ENCODE data around the gene MIR17HG.
"Not testable (repeated sequence)": the region's sequence is repeated elsewhere in the genome, so short reads cannot be mapped to it uniquely, and the experiment has no call there.

MIR17HG gene

DNA sequence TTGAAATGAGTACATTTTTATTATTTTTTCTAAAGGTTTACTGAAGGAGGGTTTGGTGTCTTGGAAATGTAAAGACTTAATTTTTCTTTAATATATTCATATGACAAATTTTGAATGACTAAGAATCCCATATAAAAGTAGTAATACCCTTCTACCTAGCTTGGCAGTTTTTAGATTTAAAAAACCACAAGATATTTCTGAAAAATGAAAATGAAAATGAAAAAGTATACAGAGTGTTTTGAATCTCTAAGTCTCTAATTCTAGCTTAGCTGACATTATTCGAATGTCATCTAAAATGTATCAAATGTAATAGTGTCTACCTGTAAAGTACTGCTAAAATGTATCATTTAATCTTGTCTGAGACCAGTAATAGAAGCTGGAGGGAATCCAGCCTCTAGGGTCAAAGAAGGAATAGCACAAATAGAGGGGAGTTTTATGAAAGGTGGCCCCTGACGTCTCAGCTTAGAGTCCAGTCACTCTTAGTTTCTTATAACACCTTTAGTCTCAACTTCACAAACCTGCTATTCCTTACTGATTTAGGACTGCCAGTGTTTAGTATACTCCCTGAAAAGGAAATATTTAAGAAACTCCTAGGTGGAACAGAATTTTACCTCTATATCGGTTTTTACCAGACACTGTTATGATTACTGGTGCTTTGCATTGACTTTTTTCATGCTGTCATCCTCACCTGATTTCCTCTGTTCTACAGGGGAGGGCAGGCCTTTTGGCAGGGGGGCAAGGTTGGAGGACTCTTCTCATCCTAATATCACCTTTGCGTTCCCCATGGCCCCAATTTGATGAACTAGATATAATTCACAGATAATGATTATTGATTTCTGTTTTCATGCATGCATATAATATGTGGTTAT is 16.2 kb upstream of the MIR17HG start:
- intact Hi-C loops (cut with DNase I) = no loop called here
- DNase-seq = no peak

- DNase-seq = no peak
- intact Hi-C loops (cut with DNase I) = no loop called here
Observed at GRCh38 chr13:91346062-91346461, 1.4 kb upstream of the MIR17HG start.

DNA sequence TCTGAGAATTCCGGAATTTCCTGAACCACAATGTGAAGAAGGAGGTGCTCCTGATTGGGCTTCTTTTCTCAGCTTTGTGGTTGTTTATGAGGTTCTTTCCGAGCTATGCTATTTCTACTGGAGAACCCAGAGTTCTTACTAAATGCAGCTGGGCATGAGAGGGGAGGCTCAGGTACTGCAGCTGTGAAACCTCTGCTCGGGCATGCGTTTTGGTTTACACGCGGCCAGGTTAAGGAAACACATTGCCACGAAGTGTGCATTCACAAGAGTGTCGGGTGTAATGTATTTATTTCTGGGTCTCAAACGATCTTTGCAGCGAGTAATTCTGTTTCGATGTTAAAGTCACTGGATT is 661 bp upstream of the MIR17HG start:
- peak in 24 of 42 donors; percentile 4 to 53 (median 18) for DNase-seq
- intact Hi-C loops (cut with DNase I) = no loop called here

DNA sequence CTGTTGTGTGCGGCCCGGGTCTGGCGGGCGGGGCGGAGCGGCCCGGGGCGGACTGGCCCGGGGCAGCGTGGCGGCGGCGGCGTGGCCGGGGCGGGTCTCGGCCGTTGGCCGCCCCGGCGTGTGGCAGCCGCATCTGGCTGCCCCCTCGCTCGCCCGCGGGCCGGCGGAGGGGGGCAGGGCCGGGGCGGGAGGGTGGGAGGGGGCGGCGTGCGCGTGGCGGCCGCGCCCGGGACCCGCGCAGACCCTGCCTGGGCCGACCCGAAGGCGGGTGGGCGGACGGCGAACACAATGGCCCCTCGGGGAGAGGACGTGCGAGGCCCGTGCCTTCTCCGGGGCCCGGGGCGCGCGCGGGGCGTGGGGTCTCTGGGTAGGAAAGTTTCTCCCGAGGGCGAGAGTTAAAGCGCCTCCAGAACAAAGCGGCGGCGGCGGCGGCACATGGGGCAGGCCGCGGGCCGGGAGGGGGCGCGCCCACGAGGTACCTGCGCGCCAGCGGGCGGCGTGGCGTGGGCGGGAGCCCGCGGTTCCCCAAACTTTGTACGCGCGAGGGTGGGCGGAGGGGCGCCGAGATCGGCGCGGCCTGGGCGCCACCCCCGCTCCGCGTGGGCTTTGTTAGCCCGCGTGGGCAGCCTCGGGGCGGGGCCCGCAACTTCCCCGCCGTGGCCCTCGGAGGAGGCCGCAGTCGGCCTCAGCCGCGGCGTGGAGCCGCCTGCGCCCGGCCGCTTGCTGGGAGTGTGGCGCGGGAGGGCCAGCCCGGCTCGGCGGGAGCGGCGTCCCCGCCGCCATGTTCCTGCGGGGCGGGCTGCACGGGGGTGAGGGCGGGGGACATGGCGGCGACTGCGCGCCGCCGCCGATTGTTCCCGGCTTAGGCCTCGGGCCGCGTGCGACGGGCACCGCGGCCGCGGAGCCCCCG is 764 bp downstream of the MIR17HG start:
- intact Hi-C loops (cut with DNase I) = no loop called here
- DNase-seq = peak in 40 of 42 donors; percentile 18 to 76 (median 47)

- peak; percentile 83 to 98 (median 94) for DNase-seq
- intact Hi-C loops (cut with DNase I) = no loop called here
Observed at GRCh38 chr13:91348906-91349435, 1.5 kb downstream of the MIR17HG start.

- intact Hi-C loops (cut with DNase I) = no loop called here
- no peak for DNase-seq
Observed at GRCh38 chr13:91349992-91350911, 2.8 kb downstream of the MIR17HG start.

GRCh38 chr13:91351123-91351522 is 3.6 kb downstream of the MIR17HG start:
- intact Hi-C loops (cut with DNase I) = no loop called here
- DNase-seq = no peak

- no peak for DNase-seq
- intact Hi-C loops (cut with DNase I) = no loop called here
Observed at GRCh38 chr13:91351980-91352379, 4.5 kb downstream of the MIR17HG start.

GRCh38 chr13:91352891-91353290 is 5.4 kb downstream of the MIR17HG start:
- intact Hi-C loops (cut with DNase I) = not testable (repeated sequence)

DNA sequence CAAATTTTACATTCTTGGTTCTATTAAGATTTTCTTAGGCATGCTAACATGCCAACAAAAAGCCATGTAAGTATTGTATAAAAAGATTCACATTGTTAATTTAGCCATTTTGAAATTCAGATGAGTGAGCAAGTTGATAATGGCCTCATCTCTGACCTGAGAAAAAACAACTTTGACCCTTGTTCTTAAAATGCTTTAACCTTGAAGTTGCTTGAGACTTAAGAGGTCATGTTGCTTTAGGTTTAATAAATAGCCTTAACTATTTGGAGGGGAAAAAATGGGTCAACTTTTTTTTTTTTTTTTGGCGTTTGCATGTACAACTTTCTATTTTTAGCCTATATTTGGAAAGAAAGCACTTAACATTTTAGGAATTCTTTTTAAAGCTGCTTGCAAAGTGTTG is 6.0 kb downstream of the MIR17HG start:
- intact Hi-C loops (cut with DNase I) = no loop called here
- DNase-seq = no peak

More at GRCh38 chr13:91352891-91353290, 5.4 kb downstream of the MIR17HG start:
- not testable (repeated sequence) for DNase-seq

GRCh38 chr13:91355099-91355825 is 7.8 kb downstream of the MIR17HG start:
- intact Hi-C loops (cut with DNase I) = no loop called here
- no peak for DNase-seq

- no peak for DNase-seq
- intact Hi-C loops (cut with DNase I) = no loop called here
Observed at GRCh38 chr13:91355826-91356710, 8.6 kb downstream of the MIR17HG start.

GRCh38 chr13:91356919-91357612 is 9.6 kb downstream of the MIR17HG start:
- no peak for DNase-seq
- intact Hi-C loops (cut with DNase I) = no loop called here

- DNase-seq = no peak
- intact Hi-C loops (cut with DNase I) = no loop called here
Observed at GRCh38 chr13:91357613-91358386, 10.3 kb downstream of the MIR17HG start.

DNA sequence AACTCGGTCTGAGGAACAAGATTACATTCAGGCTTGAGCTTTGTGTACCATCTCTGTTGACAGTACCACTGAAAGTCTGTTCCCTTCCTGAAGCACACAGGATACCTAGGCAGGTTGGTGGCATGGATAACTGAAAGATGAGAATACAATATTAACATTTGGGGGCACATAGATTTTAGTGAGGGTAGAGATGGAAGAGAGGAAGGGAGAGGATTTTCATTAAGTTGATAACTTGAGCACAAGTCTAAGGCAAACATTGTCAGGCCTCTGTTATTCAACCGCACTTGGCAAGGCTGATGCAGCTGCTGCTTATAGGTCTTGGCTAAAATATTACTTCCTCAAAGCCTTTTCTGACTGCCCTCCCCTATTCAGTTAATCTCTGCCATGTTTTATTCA is 10.9 kb downstream of the MIR17HG start:
- intact Hi-C loops (cut with DNase I) = no loop called here
- DNase-seq = no peak

DNA sequence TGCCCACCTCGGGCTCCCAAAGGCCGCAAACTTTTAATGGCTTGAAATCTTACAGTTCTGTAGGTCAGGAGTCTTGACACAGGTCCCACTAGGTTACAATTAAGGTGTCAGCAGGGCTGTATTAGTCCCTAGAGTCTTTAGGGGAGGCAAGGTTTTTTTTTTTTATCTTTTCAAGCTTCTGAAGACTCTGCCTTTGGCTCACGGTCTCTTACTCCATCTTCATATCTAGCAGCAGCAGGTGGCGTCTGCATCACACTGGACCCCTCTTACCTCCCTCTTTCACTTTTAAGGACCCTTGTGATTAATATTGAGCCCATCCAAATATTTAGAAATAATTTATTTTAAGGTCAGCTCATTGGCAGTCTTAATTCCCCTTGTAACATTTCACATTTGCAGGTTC is 11.6 kb downstream of the MIR17HG start:
- intact Hi-C loops (cut with DNase I) = no loop called here
- no peak for DNase-seq

Measured in head of caudate nucleus (tissue), 42 donors.